NT2/D1 (cell line): ENCODE measurements around the gene DMTF1.

Experiments used
- DNase-seq: peaks from one replicate; pipeline ENCODE4 v3.0.0-alpha.2; 2011; ENCODE audit warnings: low read depth, low spot score
- H3K27me3 ChIP-seq: 2 replicates; pipeline ENCODE4 v1.6.0; 2011; ENCODE audit warnings: mild to moderate bottlenecking; ENCODE audit not compliant: insufficient read length, insufficient read depth
- H3K36me3 ChIP-seq: 2 replicates; pipeline ENCODE4 v1.6.1; 2011; ENCODE audit warnings: mild to moderate bottlenecking, low read length, mixed read lengths; ENCODE audit not compliant: insufficient read depth, insufficient read length
- H3K4me1 ChIP-seq: 2 replicates; pipeline ENCODE4 v1.5.1; 2011; ENCODE audit not compliant: insufficient read depth, insufficient read length
- H3K4me3 ChIP-seq: 2 replicates; pipeline ENCODE4 v1.5.1; 2011; ENCODE audit warnings: low read depth; ENCODE audit not compliant: insufficient read length
- H3K9ac ChIP-seq: 2 replicates; pipeline ENCODE4 v1.6.0; 2011; ENCODE audit warnings: low read depth; ENCODE audit not compliant: insufficient read length
- H3K9me3 ChIP-seq: 2 replicates; pipeline ENCODE4 v1.5.1; 2011; ENCODE audit warnings: mild to moderate bottlenecking, low read length; ENCODE audit not compliant: insufficient read depth
- SUZ12 ChIP-seq: IDR thresholded peaks from 2 replicates; pipeline ENCODE4 v1.6.1; 2011; ENCODE audit not compliant: insufficient read length, insufficient read depth; ENCODE audit errors: extremely low read depth
- YY1 ChIP-seq: IDR thresholded peaks from 2 replicates; pipeline ENCODE4 v1.6.1; 2011; ENCODE audit not compliant: insufficient read length, insufficient read depth
- ZNF274 ChIP-seq: IDR thresholded peaks from 2 replicates; pipeline ENCODE4 v1.6.1; 2011; ENCODE audit warnings: mild to moderate bottlenecking, low read depth, low read length

The DMTF1 gene

GRCh38 chr7:87147500-87147899, 4.8 kb upstream of the DMTF1 start:
- TF ChIP-seq SUZ12 (no peak), ZNF274 (no peak)
- Histone ChIP-seq H3K4me3 (no peak overlapping the region), H3K36me3 (no peaks in the 10 kb centered on the region), H3K4me1 (no peaks in the 10 kb centered on the region), H3K9ac (no peak overlapping the region), H3K27me3 (no peaks in the 10 kb centered on the region), H3K9me3 (no peaks in the 10 kb centered on the region)
- DNase-seq: no peak

GRCh38 chr7:87148332-87148955, 3.8 kb upstream of the DMTF1 start:
- Histone ChIP-seq H3K36me3 (no peaks in the 10 kb centered on the region), H3K4me1 (no peaks in the 10 kb centered on the region), H3K4me3 (no peak overlapping the region), H3K9ac (no peak overlapping the region), H3K27me3 (no peaks in the 10 kb centered on the region), H3K9me3 (no peaks in the 10 kb centered on the region)
- DNase-seq: no peak
- no peak for TF ChIP-seq SUZ12
- no peak for TF ChIP-seq YY1
- TF ChIP-seq ZNF274: no peak

GRCh38 chr7:87151002-87151728, 1.1 kb upstream of the DMTF1 start:
- Histone ChIP-seq H3K4me1 (no peaks in the 10 kb centered on the region), H3K36me3 (peaks cover 12% of the 10 kb centered on the region), H3K9me3 (no peaks in the 10 kb centered on the region), H3K27me3 (no peaks in the 10 kb centered on the region), H3K9ac (peak overlapping the region; percentile 99), H3K4me3 (peak overlapping the region; percentile 93)
- no peak for DNase-seq
- TF ChIP-seq YY1: no peak
- no peak for TF ChIP-seq ZNF274
- TF ChIP-seq SUZ12: no peak

GRCh38 chr7:87151729-87152111, 533 bp upstream of the DMTF1 start:
- peak overlapping the region; percentile 93 for H3K4me3 ChIP-seq
- H3K9me3 ChIP-seq: no peaks in the 10 kb centered on the region
- H3K36me3 ChIP-seq: peaks cover 13% of the 10 kb centered on the region
- H3K9ac ChIP-seq: peak overlapping the region; percentile 99
- no peaks in the 10 kb centered on the region for H3K27me3 ChIP-seq
- no peaks in the 10 kb centered on the region for H3K4me1 ChIP-seq
- TF ChIP-seq ZNF274 (no peak), YY1 (no peak), SUZ12 (no peak)
- no peak for DNase-seq

GRCh38 chr7:87152897-87153641, 816 bp downstream of the DMTF1 start:
- Histone ChIP-seq H3K4me1 (no peaks in the 10 kb centered on the region), H3K9me3 (no peaks in the 10 kb centered on the region), H3K36me3 (peaks cover 20% of the 10 kb centered on the region), H3K4me3 (peak overlapping the region; percentile 93), H3K27me3 (no peaks in the 10 kb centered on the region), H3K9ac (peak overlapping the region; percentile 99)
- no peak for DNase-seq
- TF ChIP-seq SUZ12 (no peak), YY1 (no peak), ZNF274 (no peak)

GRCh38 chr7:87154166-87154565, 1.9 kb downstream of the DMTF1 start:
- H3K9ac ChIP-seq: peak overlapping the region; percentile 99
- no peaks in the 10 kb centered on the region for H3K9me3 ChIP-seq
- peak overlapping the region; percentile 93 for H3K4me3 ChIP-seq
- no peak for TF ChIP-seq YY1
- no peak for TF ChIP-seq SUZ12
- TF ChIP-seq ZNF274: no peak
- H3K4me1 ChIP-seq: no peaks in the 10 kb centered on the region
- DNase-seq: no peak
- peaks cover 20% of the 10 kb centered on the region for H3K36me3 ChIP-seq
- H3K27me3 ChIP-seq: no peaks in the 10 kb centered on the region

GRCh38 chr7:87154569-87154968, 2.3 kb downstream of the DMTF1 start:
- Histone ChIP-seq H3K27me3 (no peaks in the 10 kb centered on the region), H3K4me3 (peak overlapping the region; percentile 93), H3K4me1 (no peaks in the 10 kb centered on the region), H3K36me3 (peaks cover 20% of the 10 kb centered on the region), H3K9ac (no peak overlapping the region), H3K9me3 (no peaks in the 10 kb centered on the region)
- TF ChIP-seq SUZ12: no peak
- no peak for DNase-seq
